MG63 (cell line): ENCODE data around the gene LRPAP1. TPM values are rescaled to one million over a fixed set of nuclear protein-coding genes. Genes with fewer than 3 reads are reported as not detected.
A peak's percentile ranks its signal among the peaks of the same experiment; 100 is the strongest.
"Not testable (repeated sequence)": the region's sequence is repeated elsewhere in the genome, so short reads cannot be mapped to it uniquely, and the experiment has no call there.

Experiments used
- DNase-seq: peaks from one replicate; pipeline ENCODE4 v3.0.0-alpha.2; 2020
- H3K27me3 ChIP-seq: fragments of 250-450 bp; sonication (Bioruptor Pico); 2 replicates; pipeline ENCODE4 v1.5.1; 2020; ENCODE audit warnings: mild to moderate bottlenecking, moderate library complexity
- H3K36me3 ChIP-seq: fragments of 250-450 bp; sonication (Bioruptor Pico); 2 replicates; pipeline ENCODE4 v1.5.1; 2020; ENCODE audit warnings: mild to moderate bottlenecking, moderate library complexity
- H3K4me3 ChIP-seq: fragments of 250-450 bp; sonication (Bioruptor Pico); 2 replicates; pipeline ENCODE4 v1.5.1; 2020; ENCODE audit warnings: mild to moderate bottlenecking, moderate library complexity
- H3K9me3 ChIP-seq: fragments of 250-450 bp; sonication (Bioruptor Pico); 2 replicates; pipeline ENCODE4 v1.5.1; 2020; ENCODE audit warnings: mild to moderate bottlenecking, moderate library complexity
- total RNA-seq: library from RNA; depleted of rRNA; stranded (reverse); fragments of >200 nt; shearing (Covaris generic); gene quantifications from 2 replicates; pipeline ENCODE4 v1.2.3, GENCODE V29; 2014; ENCODE audit warnings: low replicate concordance

The LRPAP1 gene
- total RNA-seq, 1 experiment from 2014 or later = 181 TPM

DNA sequence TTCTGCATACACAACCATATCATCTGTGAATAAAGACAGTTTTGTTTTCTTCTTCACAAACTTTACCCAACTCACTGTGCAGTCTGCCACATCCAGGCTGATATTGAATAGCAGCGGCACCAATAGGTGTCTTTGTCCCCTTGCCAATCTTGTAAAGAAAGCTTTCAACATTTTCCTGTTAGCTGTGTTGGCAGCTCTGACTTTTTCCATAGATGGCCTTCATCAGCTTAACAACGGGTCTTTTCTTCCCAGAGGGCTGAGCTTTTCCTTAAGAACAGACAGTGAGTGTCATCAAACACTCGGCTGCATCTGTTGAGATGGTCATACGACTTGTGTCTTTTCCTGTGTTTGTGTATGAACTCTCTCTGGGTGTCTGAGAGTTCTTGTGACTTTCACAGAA, 14.5 kb upstream of the LRPAP1 start:
- H3K9me3 ChIP-seq, DNase-seq, H3K4me3 ChIP-seq, H3K36me3 ChIP-seq, H3K27me3 ChIP-seq: not testable (repeated sequence)

DNA sequence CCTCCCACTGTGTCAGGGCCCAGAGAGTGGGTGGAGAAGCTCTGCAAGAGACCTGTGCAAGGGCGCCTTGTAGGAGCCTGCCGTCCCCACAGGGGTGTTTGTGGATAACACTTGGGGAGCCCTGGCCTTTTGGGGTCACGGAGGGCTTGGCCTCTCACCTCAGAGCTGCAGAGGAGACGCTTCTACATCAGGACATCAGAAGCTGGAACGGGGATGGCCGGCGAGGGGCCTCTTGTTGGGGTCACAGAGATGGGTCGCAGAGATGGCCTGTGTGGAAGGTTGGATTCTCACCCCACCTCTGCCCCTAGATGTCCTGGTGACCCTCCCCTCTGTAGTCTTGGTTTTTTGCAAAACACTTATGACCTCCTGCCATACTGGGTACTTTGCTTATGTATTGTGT, 13.1 kb upstream of the LRPAP1 start:
- H3K27me3 ChIP-seq, H3K9me3 ChIP-seq, H3K4me3 ChIP-seq, DNase-seq, H3K36me3 ChIP-seq: not testable (repeated sequence)

DNA sequence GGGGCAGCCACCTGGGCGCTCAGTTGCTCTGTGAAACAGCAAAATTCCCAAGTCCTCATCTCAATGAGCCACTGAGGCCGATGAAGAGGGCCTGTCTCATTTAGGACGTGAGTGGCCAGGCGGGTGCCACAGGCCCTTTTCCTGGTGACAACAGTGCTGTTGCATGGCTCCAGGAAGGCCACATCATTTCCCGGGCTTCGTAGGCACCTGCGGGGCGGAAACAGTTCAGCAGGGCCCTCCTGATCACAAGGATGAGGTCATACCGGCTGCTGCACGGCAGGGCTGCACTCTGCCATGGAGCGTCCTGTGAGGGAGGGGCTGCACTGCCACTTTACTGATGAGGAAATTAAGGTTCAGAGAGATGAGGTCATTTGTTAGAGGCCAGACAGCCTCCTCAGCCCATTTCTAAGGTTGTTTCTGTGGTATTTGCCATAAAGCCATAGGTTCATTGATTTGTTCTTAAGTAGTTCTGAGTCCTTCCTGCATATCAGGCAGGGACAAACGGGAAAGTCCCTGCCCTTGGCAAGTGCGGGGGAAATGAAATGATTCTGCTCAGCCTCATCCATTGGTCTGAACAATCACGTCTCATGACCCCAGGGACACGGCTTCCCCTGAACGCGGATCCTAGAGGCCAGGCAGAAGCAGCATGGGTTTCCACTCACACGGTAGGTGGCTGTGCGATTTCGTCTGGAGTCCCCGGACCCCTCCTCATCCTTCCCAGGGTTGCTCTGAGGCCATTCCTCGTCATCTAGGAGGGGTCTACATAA, 12.2 kb upstream of the LRPAP1 start:
- DNase-seq, H3K27me3 ChIP-seq, H3K36me3 ChIP-seq, H3K9me3 ChIP-seq, H3K4me3 ChIP-seq: not testable (repeated sequence)

DNA sequence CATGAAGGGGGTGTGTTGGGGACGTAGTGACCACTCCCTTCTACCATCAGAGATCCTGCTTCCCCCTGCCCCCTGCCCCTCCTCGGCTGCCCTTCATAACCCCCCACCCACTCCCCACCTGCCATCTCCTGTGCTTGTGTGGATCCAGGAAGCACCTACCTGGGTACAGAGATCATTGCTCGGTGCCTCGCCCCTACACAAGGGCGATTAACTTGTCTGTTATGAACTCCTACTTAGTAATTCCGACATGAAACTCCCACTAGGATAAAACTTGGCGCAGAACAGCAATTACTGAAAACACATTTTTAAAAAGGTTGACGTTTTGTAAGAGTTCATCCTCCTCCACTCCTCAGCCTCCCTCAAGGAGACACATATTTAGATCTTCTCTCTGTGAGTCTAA, 11.2 kb upstream of the LRPAP1 start:
- H3K27me3 ChIP-seq, H3K9me3 ChIP-seq, DNase-seq, H3K4me3 ChIP-seq, H3K36me3 ChIP-seq: not testable (repeated sequence)

DNA sequence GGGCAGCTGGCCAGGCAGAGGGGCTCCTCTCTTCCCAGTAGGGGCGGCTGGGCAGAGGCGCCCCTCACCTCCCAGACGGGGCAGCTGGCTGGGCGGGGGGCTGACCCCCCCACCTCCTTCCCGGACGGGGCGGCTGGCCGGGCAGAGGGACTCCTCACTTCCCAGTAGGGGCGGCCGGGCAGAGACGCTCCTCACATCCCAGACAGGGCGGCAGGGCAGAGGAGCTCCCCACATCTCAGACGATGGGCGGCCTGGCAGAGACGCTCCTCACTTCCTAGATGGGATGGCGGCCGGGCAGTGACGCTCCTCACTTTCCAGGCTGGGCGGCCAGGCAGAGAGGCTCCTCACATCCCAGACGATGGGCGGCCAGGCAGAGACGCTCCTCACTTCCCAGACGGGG, 6.7 kb upstream of the LRPAP1 start:
- not testable (repeated sequence) for H3K27me3 ChIP-seq, H3K36me3 ChIP-seq, H3K9me3 ChIP-seq, DNase-seq, H3K4me3 ChIP-seq

DNA sequence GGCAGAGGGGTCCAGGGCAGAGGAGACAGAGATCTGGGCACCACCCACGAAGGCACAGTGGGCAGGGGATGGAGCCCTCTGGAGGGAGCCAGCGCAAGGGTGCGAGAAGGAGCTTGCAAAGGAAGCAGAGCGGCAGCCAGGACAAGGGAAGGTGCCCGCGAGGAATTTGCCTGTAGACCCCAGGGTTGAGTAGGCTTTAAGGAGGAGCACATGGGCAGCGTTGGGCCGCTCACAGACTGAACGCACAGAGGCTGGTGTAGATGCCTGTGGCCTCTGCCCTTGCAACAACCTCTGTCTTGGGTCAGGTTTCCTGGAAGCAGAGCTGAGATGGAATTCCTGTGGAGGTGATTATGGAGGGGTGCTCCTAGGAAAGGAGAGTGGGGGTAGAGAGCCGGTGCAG, 3.6 kb upstream of the LRPAP1 start:
- H3K36me3 ChIP-seq, H3K4me3 ChIP-seq, H3K9me3 ChIP-seq, H3K27me3 ChIP-seq, DNase-seq: not testable (repeated sequence)

DNA sequence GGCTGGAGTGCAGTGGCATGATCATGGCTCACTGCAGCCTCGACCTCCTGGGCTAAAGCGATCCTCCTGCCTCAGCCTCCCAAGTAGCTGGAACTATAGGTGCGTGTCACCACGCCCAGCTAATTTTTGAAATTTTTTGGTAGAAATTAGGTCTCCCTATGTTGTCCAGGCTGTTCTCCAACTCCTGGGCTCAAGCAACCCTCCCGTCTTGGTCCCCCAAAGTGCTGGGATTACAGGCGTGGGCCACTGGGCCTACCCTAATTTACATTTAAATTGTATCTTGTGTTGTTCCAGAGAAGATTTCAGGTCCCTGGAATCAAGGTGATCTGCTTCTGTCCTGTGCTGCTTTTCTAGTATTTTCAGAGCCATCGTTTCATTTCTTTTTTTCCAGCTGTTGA, 1.2 kb upstream of the LRPAP1 start:
- DNase-seq = no peak
- H3K4me3 ChIP-seq = no peak overlapping the region

DNA sequence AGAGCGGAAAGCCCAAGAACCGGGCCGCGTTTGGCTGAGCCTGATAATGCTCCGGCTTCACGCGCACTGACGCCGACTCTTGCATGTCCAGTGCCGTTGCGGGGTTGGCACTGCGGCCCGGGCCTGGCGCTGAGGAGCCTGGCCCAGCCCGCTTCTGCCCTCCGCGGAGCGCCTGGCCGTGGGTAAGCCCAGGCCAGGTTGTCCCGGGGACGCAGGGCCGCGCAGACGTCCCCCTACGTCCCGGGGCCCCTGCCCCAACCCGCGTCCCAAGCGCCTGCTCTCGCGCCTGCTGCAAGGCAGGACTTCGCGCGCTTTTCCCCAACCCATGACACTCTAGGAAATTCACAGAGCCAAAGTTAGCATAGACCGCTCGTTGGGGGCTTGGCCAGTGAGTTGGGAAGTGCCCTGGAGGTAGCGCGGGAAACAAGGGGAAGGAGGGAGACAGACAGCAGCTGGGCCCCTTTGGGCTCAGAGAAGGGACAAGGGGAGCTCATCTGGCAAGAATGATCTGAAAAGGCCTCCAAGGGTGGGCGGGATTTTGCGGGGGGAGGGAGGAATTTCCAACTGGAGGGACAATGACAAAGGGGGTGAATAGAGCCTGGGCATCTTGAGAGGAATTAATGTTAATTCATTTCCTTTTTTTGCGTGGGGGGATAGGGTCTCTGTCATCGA, 665 bp upstream of the LRPAP1 start:
- H3K4me3 ChIP-seq = peak overlapping the region; percentile 78
- H3K9me3 ChIP-seq = no peaks in the 10 kb centered on the region
- no peaks in the 10 kb centered on the region for H3K36me3 ChIP-seq
- no peak for DNase-seq
- H3K27me3 ChIP-seq = no peaks in the 10 kb centered on the region

More for the DNA sequence above, 1.2 kb upstream of the LRPAP1 start:
- H3K27me3 ChIP-seq = no peaks in the 10 kb centered on the region
- no peaks in the 10 kb centered on the region for H3K36me3 ChIP-seq
- no peaks in the 10 kb centered on the region for H3K9me3 ChIP-seq

DNA sequence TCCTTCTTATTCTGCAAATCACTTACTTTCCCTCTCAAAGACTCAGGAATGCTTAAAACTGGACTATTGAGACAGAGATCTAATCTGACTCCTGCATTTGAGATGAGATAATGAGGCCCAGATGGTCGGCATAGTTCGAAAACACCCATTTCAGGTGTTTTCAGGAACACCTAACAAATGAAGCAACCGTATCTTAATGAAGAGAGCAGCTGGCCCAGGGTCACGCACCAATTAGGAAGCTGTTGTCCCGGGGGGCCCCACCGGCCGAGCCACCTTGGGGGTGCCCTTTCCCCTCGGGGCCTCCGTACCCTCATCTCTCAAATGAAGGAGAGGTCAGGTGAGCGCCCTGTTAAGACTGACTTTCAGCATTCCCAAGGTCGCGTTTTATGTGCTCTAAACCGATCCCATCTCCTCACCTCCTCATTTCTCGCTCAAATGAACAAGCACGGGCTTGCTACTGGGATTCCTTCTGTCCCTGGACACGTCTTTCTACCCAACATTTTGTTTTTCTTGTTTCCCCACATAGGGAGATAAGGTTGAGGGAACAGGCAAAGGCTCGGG, 824 bp downstream of the LRPAP1 start:
- no peaks in the 10 kb centered on the region for H3K9me3 ChIP-seq
- no peak for DNase-seq
- no peaks in the 10 kb centered on the region for H3K27me3 ChIP-seq

DNA sequence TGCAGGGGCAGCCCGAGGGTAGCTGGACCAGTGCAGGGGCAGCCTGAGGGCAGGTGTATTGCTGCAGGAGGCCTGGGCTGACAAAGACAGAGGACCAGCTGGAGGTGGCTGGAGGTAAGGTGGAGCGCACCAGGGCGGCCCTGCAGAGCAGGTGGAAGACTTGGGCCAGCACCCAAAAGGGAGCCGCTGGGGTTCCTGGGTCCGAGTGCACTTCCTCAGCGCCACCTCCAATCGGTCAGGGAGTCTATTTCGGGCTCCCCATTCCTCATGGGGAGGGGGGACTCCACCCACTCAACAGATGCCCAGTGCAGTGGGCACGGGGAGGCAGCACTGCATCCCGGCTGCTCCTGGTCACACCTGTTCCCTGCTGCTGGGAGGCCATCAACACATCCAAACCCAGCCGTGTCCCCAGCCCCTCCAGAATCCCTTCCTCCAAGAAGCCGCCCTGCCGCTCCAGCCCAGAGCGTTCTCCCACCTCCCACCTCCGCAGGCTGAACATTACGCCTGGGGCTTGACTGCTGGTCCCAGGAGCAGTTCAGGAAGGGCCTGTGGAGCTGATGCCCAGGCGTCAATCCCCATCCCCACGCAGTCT, 1.5 kb downstream of the LRPAP1 start:
- no peaks in the 10 kb centered on the region for H3K36me3 ChIP-seq
- peak overlapping the region; percentile 78 for H3K4me3 ChIP-seq
- H3K9me3 ChIP-seq = no peaks in the 10 kb centered on the region
- no peaks in the 10 kb centered on the region for H3K27me3 ChIP-seq
- no peak for DNase-seq

More for the DNA sequence above, 824 bp downstream of the LRPAP1 start:
- no peaks in the 10 kb centered on the region for H3K36me3 ChIP-seq
- H3K4me3 ChIP-seq = peak overlapping the region; percentile 78

DNA sequence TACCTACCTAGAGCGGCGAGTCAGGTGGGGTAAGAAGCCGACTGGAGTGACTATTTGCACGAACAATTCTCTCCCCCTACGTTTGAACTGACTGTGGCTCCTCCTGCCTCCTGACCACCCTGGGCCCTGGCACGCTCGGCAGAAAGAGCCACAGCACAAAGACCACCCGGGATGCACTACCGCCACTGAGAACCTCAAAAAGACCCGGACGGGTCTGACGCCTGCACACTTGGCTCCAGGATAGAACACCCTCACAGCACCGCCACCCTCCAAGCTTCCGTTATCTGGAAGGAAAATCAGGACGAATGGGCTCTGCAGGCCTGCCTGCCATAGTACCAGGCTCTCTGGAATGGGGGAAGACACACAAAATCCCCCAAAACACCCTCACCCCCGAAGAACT, 2.2 kb downstream of the LRPAP1 start:
- no peaks in the 10 kb centered on the region for H3K9me3 ChIP-seq
- H3K27me3 ChIP-seq = no peaks in the 10 kb centered on the region
- no peaks in the 10 kb centered on the region for H3K36me3 ChIP-seq
- DNase-seq = no peak
- no peak overlapping the region for H3K4me3 ChIP-seq

DNA sequence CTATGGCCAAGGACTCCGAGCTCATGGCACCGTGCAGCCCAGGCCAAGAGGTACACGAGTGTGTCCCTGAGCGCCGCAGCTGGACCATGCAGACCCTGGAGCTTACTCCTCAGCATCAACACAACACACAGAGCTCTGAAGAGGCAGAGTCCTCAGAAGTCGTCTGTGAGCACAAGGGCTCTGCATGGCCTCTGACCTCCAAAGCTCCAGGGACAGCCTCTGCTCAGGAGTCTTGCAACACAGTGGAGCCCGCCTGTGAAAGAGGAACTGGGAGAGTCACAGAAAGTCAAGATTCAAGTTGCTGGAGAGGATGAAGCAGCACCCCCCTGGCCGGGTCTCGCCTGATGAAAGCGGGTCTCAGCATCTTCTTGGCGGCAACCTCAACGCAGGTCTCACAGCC, 2.9 kb downstream of the LRPAP1 start:
- H3K36me3 ChIP-seq = no peaks in the 10 kb centered on the region
- no peak for DNase-seq
- no peak overlapping the region for H3K4me3 ChIP-seq
- H3K9me3 ChIP-seq = no peaks in the 10 kb centered on the region
- no peaks in the 10 kb centered on the region for H3K27me3 ChIP-seq

DNA sequence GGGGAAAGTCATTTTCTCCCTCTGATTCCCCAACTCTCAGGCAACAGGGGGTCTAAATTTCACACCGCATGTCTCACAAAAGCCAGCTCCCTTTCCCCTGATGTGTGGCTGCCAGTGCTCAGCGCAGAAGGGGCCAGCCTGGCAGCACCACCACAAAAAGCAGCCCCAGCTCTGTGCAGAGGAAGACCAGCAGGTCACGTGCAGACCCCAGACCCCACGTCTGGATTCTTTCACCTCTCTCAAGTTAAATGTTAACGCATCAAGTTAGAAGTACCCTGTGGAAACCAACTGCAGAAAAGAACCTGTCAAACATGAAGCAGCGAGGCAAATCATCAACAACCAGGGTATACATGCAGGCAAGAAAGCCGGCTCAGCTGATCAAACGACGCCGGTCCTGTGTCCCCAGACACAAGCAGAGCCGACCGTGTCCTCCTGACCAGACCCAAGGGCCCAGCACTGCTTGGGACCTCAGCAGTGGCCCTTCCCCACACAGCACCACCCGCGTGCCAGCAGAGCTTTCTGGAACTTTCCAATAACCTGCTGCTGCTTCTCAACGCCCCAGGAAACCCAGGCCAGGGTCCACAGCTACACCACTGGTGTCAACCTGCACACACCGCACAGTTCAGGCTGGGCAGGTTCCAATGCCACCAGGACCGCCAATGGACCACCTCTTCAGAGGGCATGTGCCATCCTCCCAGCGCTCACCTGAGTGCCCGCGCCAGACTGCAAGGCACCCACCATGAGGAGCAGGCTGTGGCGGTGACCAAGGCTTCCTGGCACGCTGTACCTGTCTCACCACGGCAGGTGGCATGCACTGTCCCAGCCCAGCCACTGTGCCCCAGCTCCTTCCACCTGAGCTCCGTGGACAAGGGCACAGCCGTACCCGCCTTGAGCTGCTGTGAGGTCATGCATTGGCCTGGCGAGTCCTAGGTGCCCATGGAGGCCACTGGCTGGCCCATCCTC, 4.0 kb downstream of the LRPAP1 start:
- DNase-seq = no peak
- Histone ChIP-seq H3K36me3 (no peaks in the 10 kb centered on the region), H3K27me3 (no peaks in the 10 kb centered on the region), H3K4me3 (no peak overlapping the region), H3K9me3 (no peaks in the 10 kb centered on the region)

DNA sequence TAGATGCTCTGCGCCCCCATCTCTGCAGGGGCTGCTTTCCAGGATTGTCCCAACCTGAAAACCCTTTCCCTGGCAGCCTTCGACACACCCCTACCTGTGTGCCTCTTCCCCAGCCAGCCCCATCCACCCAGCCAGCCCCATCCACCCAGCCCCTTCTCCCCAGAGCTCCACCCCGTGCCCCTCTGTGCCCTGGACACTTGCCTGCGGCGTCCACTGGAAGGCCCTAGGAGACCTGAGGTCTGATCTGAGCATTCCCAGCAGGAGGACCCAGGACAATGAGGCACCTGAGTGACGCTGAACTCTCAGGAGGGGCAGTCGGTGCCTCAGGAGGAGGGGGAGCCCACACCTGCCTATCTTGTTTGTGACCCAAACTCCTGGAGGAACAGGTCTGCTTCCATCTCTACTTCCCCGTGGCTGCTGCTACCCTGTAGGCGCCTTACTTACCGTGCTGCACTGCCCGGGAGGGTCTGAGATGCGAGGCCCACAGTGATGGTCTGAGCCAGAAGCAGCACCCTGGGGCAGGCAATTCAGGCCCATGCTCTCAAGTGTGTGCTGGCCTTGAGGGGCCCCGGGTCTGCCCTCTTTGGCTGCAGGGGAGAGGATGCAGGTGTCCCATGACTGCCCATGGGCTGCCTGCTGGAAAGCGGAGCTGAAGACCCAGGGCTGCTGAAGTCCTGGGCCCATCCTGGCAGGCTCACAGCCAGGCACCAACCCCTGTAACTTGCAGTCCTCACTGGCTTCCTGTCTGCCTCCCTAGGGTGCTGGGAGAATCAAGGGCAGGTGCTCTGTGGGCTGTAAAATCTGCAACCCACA, 4.9 kb downstream of the LRPAP1 start:
- Histone ChIP-seq H3K4me3 (no peak overlapping the region), H3K9me3 (no peaks in the 10 kb centered on the region), H3K36me3 (no peaks in the 10 kb centered on the region), H3K27me3 (no peaks in the 10 kb centered on the region)
- no peak for DNase-seq

DNA sequence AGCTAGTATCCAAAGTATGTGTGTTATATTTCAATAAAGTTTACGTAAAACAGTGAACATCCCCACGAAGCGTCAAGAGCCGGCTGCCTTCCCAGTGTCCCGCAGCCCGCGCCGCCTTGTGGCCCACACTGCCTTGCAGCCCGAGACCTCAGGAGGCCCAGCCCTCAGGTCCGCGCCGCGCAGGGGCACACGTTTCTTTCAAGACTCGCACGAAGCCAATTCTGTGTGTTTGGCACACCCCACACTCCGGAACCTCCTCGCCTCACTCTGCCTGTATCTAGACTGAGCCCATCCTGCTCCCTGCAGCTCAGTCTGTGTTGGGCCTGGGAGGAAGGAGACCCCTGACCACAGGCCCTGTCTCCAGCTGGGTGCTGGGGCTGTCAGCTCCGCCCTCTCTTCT, 5.8 kb downstream of the LRPAP1 start:
- Histone ChIP-seq H3K9me3 (no peaks in the 10 kb centered on the region), H3K4me3 (no peak overlapping the region), H3K36me3 (no peaks in the 10 kb centered on the region), H3K27me3 (no peaks in the 10 kb centered on the region)
- no peak for DNase-seq
